ENCODE results near the gene SLC52A1.

DNA sequence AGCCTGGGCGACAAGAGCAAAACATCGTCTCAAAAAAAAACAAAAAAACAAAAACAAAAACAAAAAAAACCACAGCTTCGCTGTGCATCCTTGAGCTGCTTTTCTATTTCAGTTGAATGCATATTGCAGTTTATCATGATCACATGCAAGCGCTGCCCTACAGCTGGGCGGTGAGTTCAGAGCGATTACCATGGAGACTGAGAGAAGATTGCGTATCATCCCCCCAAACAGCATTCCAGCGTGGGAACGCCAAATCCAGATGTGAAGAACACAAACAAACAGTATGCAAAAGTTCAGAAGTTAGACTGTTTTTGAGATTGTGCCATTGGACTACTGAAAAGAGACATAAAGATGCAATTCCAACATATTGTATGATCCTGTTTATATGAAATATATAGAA lies 15.1 kb upstream of the SLC52A1 start:
- TF ChIP-seq, protein P1, sequence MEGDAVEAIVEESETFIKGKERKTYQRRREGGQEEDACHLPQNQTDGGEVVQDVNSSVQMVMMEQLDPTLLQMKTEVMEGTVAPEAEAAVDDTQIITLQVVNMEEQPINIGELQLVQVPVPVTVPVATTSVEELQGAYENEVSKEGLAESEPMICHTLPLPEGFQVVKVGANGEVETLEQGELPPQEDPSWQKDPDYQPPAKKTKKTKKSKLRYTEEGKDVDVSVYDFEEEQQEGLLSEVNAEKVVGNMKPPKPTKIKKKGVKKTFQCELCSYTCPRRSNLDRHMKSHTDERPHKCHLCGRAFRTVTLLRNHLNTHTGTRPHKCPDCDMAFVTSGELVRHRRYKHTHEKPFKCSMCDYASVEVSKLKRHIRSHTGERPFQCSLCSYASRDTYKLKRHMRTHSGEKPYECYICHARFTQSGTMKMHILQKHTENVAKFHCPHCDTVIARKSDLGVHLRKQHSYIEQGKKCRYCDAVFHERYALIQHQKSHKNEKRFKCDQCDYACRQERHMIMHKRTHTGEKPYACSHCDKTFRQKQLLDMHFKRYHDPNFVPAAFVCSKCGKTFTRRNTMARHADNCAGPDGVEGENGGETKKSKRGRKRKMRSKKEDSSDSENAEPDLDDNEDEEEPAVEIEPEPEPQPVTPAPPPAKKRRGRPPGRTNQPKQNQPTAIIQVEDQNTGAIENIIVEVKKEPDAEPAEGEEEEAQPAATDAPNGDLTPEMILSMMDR (IDR thresholded peaks at IDR 0.05) = no peak
- TF ChIP-seq POLR2A (IDR thresholded peaks at IDR 0.05) = no peak
